Activated CD4-positive, alpha-beta T cell treated with anti-CD3 and anti-CD28 coated beads for 48 hours (primary cell): Measurements from ENCODE around the gene LYRM7.
"Not testable (repeated sequence)": the region's sequence is repeated elsewhere in the genome, so short reads cannot be mapped to it uniquely, and the experiment has no call there.

Experiments used
- DNase-seq: peaks from one replicate; pipeline ENCODE4 v3.0.0-alpha.2; 2020

Gene LYRM7

DNA sequence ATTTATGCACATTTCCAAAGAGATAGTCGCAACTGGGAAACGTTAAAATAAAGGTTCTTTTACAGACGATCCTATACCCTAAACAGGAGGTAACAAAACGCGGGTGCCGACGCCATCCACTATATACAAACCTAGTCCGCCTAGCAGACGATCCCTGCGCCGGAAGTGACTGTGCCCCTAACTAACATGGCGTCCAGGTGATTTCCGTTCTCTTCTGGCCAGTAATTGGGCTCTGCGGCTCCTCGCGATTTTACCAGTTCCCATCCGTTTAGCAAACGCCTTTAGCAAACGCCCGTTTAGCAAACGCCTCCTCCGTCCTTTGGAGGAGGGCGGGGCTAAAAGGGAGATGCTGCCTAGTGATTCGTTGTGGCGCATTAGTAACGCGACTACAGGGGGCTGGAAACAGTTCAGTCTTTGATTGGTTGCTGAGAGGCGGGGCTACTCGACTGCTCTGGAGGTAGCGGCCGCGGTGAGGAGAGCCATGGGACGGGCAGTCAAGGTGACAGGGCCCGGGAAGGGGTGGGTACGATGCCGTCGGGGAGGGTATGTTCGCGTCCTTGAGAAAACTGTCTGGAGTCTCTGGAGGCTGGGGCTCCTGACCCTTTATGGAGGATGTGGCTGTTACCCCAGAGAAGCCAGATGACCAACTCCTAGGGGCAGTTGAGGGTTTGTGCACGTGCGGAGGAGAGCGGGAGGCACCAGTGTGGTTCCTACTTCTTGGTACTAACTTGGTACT lies at the start of gene LYRM7:
TSS of gene LYRM7 (plus strand) at position 405 of the 736 bp plus-strand sequence. CDS start at position 482, 77 bp downstream.
- DNase-seq = peak; percentile 97

GRCh38 chr5:131127244-131127643 lies 43.5 kb upstream of the LYRM7 start:
- not testable (repeated sequence) for DNase-seq

DNA sequence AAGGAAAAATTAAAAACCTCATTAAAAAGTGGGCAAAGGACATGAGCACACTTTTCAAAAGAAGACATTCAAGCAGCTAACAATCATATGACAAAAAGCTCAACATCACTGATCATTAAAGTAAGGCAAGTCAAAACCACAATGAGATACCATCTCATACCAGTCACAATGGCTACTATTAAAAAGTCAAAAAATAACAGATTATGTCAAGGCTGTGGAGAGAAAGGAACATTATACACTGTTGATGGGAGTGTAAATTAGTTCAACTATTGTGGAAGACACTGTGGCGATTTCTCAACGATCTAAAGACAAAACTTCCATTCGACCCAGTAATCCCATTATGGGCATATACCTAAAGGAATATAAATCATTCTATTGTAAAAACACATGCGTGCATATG lies 41.4 kb upstream of the LYRM7 start:
- DNase-seq = no peak

DNA sequence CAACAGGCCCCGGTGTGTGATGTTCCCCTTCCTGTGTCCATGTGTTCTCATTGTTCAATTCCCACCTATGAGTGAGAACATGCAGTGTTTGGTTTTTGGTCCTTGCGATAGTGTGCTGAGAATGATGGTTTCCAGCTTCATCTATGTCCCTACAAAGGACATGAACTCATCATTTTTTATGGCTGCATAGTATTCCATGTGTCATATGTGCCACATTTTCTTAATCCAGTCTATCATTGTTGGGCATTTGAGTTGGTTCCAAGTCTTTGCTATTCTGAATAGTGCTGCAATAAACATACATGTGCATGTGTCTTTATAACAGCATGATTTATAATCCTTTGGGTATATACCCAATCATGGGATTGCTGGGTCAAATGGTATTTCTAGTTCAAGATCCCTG lies 37.7 kb upstream of the LYRM7 start:
- DNase-seq = not testable (repeated sequence)

DNA sequence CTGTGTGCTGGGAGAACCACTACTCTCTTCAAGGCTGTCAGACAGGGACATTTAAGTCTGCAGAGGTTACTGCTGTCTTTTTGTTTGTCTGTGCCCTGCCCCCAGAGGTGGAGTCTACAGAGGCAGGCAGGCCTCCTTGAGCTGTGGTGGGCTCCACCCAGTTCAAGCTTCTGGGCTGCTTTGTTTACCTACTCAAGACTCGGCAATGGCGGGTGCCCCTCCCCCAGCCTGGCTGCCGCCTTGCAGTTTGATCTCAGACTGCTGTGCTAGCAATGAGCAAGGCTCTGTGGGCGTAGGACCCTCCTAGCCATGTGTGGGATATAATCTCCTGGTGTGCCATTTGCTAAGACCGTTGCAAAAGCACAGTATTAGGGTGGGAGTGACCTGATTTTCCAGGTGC lies 32.3 kb upstream of the LYRM7 start:
- not testable (repeated sequence) for DNase-seq

- DNase-seq = no peak
Observed at GRCh38 chr5:131139321-131139720, 31.4 kb upstream of the LYRM7 start.

GRCh38 chr5:131142970-131143617 lies 27.6 kb upstream of the LYRM7 start:
- no peak for DNase-seq

GRCh38 chr5:131147258-131147657 lies 23.5 kb upstream of the LYRM7 start:
- DNase-seq = no peak

DNA sequence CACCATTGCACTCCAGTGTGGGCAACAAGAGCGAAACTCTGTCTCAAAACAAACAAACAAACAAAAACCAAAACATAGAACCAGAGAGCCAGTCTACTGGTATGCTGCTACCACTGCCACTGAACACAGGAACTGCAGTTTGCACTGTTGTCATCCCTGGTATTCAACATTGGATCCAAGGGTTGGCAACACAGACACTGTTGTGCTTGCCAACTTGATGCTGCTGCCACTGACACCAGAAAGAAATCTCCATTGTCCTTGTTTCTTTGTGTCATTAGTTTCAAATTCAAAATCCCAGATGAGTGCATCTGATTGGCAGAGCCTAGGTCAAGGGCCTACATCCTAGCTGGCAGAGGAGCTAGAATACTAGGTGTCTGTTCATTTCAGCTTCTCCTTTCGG lies 21.9 kb upstream of the LYRM7 start:
- no peak for DNase-seq

- no peak for DNase-seq
Observed at GRCh38 chr5:131150408-131150807, 20.3 kb upstream of the LYRM7 start.

GRCh38 chr5:131151216-131151615 lies 19.5 kb upstream of the LYRM7 start:
- no peak for DNase-seq

GRCh38 chr5:131156385-131156784 lies 14.4 kb upstream of the LYRM7 start:
- no peak for DNase-seq

GRCh38 chr5:131156957-131157356 lies 13.8 kb upstream of the LYRM7 start:
- DNase-seq = no peak

GRCh38 chr5:131160134-131160533 lies 10.6 kb upstream of the LYRM7 start:
- no peak for DNase-seq

- DNase-seq = no peak
Observed at GRCh38 chr5:131163276-131164119, 7.2 kb upstream of the LYRM7 start.

- peak; percentile 81 for DNase-seq
Observed at GRCh38 chr5:131164191-131165118, 6.3 kb upstream of the LYRM7 start.

DNA sequence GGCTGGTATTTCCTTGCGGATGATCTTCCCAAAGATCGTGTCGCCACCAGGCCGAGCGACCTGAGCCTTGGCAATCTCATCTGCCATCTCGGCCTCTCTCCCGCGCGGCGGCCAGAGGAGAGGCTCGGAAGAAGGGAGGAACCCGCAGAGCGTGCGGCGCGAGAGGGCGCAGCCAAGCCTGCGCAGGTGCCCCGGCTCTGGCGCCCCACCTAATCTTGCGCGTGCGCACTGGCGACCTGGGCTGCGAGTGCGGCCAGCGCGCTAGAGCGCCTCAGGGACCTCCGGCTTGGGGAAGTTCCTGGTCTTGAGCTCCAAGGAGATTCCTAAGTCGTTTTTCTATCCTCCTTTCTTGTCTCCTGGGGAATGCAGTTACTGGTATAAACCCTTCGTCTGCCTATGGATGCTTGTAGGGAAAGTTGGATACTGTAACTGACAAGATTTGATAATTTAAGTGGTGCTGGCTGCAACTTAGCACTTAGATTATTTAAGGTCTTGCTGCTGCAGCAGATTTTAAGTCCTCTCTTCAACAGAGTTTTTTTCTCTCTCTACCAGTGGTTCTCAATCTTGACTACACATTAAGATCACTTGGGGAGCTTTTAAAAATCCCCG lies 5.5 kb upstream of the LYRM7 start, which contains the start of gene HINT1:
TSS of gene HINT1 (minus strand) at position 138 of the 609 bp plus-strand sequence. CDS start at position 87, 51 bp downstream.
- peak; percentile 96 for DNase-seq

GRCh38 chr5:131167615-131168014 lies 3.1 kb upstream of the LYRM7 start:
- no peak for DNase-seq

DNA sequence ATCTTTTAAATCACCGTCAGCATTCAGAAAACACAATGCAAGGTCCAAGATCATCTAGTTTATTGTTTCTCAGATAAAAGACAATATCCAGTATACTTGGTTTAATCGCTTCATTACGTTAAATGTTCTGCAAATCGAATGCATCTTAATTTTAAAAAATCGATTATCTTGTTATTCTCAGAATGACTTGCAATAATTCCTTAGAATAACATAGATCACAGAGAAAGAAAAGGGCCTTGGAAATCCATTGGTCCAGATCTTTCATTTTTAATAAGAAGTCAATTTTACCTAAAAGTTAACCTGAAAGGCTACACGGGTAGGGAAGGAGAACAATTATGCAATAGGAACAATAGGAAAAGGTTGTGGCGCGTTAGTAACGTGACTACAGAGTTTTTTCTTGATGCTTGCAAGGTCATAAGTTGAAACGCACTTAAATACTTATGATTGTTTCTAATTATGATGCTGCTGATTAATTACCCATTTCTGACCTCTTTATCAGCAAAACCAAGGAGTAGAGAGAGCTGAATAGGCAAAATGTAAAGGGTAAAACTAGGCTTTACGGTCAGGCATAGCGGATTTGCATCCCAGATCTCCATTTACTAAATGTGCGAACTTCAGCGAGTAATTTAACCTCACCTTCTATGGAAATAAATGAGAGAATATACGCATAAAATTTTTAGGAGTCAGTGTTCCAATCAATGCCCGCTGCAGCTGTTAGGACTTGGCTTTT lies 769 bp upstream of the LYRM7 start:
- no peak for DNase-seq

DNA sequence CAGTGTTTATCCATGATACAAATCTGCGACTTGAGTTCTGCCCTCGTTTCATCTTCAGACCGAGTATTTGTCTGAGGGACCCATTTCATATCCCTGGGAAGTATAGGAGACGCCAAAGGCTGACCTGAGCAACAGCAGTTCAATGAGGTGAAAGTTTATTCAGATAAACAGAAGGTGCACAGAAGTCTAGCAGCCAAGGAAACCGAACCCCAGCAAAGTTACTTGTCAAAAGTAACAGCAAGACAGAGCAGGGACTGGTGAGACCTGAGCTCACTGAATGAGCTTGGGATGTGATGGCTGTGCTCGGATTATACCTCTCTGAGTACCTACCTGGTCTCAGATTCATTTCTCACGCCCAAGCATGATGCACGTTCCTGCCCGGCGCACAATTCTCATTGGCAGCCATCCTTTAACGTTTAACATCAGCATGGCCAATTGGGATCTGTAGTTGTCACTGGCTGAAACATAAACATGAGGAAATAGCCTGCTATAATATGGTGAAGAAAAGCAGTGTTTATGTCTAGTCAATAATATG lies 599 bp downstream of the LYRM7 start:
- DNase-seq = peak; percentile 51

DNA sequence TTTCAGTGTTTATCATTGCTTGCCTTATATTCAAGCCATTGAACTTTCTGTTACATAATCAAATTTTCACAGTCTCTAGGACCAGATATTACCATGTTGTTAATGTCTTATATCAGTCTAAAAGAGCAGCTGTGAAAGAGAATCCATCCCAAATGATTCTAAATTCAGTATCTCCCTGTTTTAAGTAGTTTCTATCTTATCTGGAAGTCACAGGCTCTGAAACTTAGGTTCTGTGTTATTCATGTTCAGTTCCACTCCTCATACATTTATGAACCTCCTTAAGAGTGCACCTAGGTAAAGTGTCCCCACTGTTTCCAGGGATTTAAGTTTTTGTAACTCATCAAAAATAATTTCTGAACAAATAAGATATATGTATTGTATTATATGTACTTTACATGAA lies 9.7 kb downstream of the LYRM7 start:
- no peak for DNase-seq
